Fibroblast of the aortic adventitia (primary cell): ENCODE data around the gene ZNF317. TPM values are rescaled to one million over a fixed set of nuclear protein-coding genes. Genes with fewer than 3 reads are reported as not detected.

Source experiments
- DNase-seq: peaks from one replicate; pipeline ENCODE4 v3.0.0-alpha.2; 2010; ENCODE audit warnings: low read depth
- H3K4me3 ChIP-seq: 2 replicates; pipeline ENCODE4 v1.5.1; 2011; ENCODE audit warnings: low read depth, mild to moderate bottlenecking, control low read depth, low read length, moderate library complexity
- CTCF ChIP-seq: IDR thresholded peaks from 2 replicates; pipeline ENCODE4 v1.5.1; 2011; ENCODE audit warnings: mild to moderate bottlenecking, low read length, control low read depth, inconsistent platforms; ENCODE audit not compliant: insufficient read depth
- total RNA-seq: library from RNA; depleted of rRNA; stranded (reverse); fragments of >200 nt; gene quantifications from 2 replicates; pipeline ENCODE4 v1.2.3, GENCODE V29; 2012; ENCODE audit warnings: low replicate concordance

ZNF317 gene
- 13.6 and 18.9 TPM in 2 replicates for total RNA-seq

- DNase-seq, result peak; percentile 92
- peak within 1 kb of the TSS; percentile 91 for H3K4me3 ChIP-seq
- no peak for TF ChIP-seq CTCF
These were observed at the start of gene ZNF317 for GRCh38 chr19:9140159-9140874. TSS of gene ZNF317 (plus strand) at chr19:9140397. CDS start at chr19:9156017, 15,620 bp downstream.

GRCh38 chr19:9107375-9107774, 32.8 kb upstream of the ZNF317 start, which contains the start of gene OR7G2:
TSS of gene OR7G2 (minus strand) at chr19:9107475. CDS start at chr19:9103243, 4,232 bp downstream.
- no peak for DNase-seq
- H3K4me3 ChIP-seq, result no peak within 1 kb of the TSS
- no peak for TF ChIP-seq CTCF

GRCh38 chr19:9109959-9110358, 30.2 kb upstream of the ZNF317 start:
- DNase-seq, result no peak
- no peak for TF ChIP-seq CTCF
- H3K4me3 ChIP-seq, result no peak overlapping the region

GRCh38 chr19:9115307-9115813, 24.8 kb upstream of the ZNF317 start, which contains the start of gene OR7G1:
TSS of gene OR7G1 (minus strand) at chr19:9115763. CDS start at chr19:9115763, 0 bp downstream.
- no peak for TF ChIP-seq CTCF
- no peak within 1 kb of the TSS for H3K4me3 ChIP-seq
- no peak for DNase-seq

- no peak for TF ChIP-seq CTCF
- DNase-seq, result no peak
- no peak overlapping the region for H3K4me3 ChIP-seq
These were observed 23.6 kb upstream of the ZNF317 start for GRCh38 chr19:9116547-9116946.

GRCh38 chr19:9126900-9127405, 13.2 kb upstream of the ZNF317 start, which contains the start of gene OR7G3:
TSS of gene OR7G3 (minus strand) at chr19:9126950. CDS start at chr19:9126950, 0 bp downstream.
- no peak for TF ChIP-seq CTCF
- no peak within 1 kb of the TSS for H3K4me3 ChIP-seq
- DNase-seq, result no peak
